Measurements from ENCODE around the gene PRKG1.

Gene PRKG1

GRCh38 chr10:51230887-51231585, 156.7 kb downstream of the PRKG1 start:
- no peak overlapping the region for H3K4me3 ChIP-seq (replicated peaks; ENCODE audit: insufficient read depth, low read length)

GRCh38 chr10:51231754-51232153, 157.5 kb downstream of the PRKG1 start:
- Histone ChIP-seq H3K27me3 (ENCODE audit: insufficient read depth, poor library complexity, severe bottlenecking) (no peaks in the 10 kb centered on the region), H3K27ac (replicated peaks) (no peak overlapping the region), H3K4me3 (replicated peaks; ENCODE audit: insufficient read depth, low read length) (no peak overlapping the region)
- TF ChIP-seq REST (IDR thresholded peaks at IDR 0.05; ENCODE audit: insufficient replicate concordance, low read depth), result no peak
- no peak for TF ChIP-seq CTCF (IDR thresholded peaks at IDR 0.05; ENCODE audit: insufficient read depth, low read length)
- TF ChIP-seq POLR2AphosphoS5 (IDR thresholded peaks at IDR 0.05; ENCODE audit: low read depth), result no peak
- TF ChIP-seq GABPA (IDR thresholded peaks at IDR 0.05; ENCODE audit: low read depth), result no peak
- TF ChIP-seq SPI1 (IDR thresholded peaks at IDR 0.05; ENCODE audit: borderline replicate concordance, low read depth), result no peak
- no peak for DNase-seq (ENCODE audit: low read depth in 1 of 2, low spot score in 1 of 2)

More at GRCh38 chr10:51230887-51231585, 156.7 kb downstream of the PRKG1 start:
- H3K27me3 ChIP-seq (ENCODE audit: insufficient read depth, poor library complexity, severe bottlenecking), result no peaks in the 10 kb centered on the region
- DNase-seq (ENCODE audit: low read depth in 1 of 2, low spot score in 1 of 2), result no peak
- H3K27ac ChIP-seq (replicated peaks), result no peak overlapping the region
- TF ChIP-seq CTCF (IDR thresholded peaks at IDR 0.05; ENCODE audit: insufficient read depth, low read length), result no peak
- TF ChIP-seq REST (IDR thresholded peaks at IDR 0.05; ENCODE audit: insufficient replicate concordance, low read depth), result no peak
- no peak for TF ChIP-seq GABPA (IDR thresholded peaks at IDR 0.05; ENCODE audit: low read depth)
- TF ChIP-seq POLR2AphosphoS5 (IDR thresholded peaks at IDR 0.05; ENCODE audit: low read depth), result no peak

- DNase-seq (ENCODE audit: low read depth in 1 of 2, low spot score in 1 of 2), result no peak
- no peak for TF ChIP-seq POLR2AphosphoS5 (IDR thresholded peaks at IDR 0.05; ENCODE audit: low read depth)
- TF ChIP-seq SPI1 (IDR thresholded peaks at IDR 0.05; ENCODE audit: borderline replicate concordance, low read depth), result no peak
- TF ChIP-seq REST (IDR thresholded peaks at IDR 0.05; ENCODE audit: insufficient replicate concordance, low read depth), result no peak
- TF ChIP-seq CTCF (IDR thresholded peaks at IDR 0.05; ENCODE audit: insufficient read depth, low read length), result no peak
- no peak overlapping the region for H3K4me3 ChIP-seq (replicated peaks; ENCODE audit: insufficient read depth, low read length)
- no peak overlapping the region for H3K27ac ChIP-seq (replicated peaks)
- no peaks in the 10 kb centered on the region for H3K27me3 ChIP-seq (ENCODE audit: insufficient read depth, poor library complexity, severe bottlenecking)
Observed at GRCh38 chr10:51233337-51234100, 159.2 kb downstream of the PRKG1 start.

All from HL-60 (cell line).